SU-DHL-6 (cell line): ENCODE measurements around the gene SOCS7.

Experiments
- EZH2phosphoT487 ChIP-seq: fragments of 200-600 bp; sonication (generic), shearing (Covaris generic); conservative IDR thresholded peaks from 2 replicates; pipeline ENCODE4 v1.6.1; 2018; ENCODE audit warnings: mild to moderate bottlenecking, antibody characterized with exemption, low read length, moderate library complexity, mixed read lengths
- TF ChIP-seq, protein P1 (sequence below): fragments of 200-600 bp; sonication (generic); IDR thresholded peaks from one replicate; pipeline ENCODE4 v1.5.1; 2017; ENCODE audit warnings: antibody characterized with exemption, mild to moderate bottlenecking, low read length, moderate library complexity; ENCODE audit not compliant: insufficient read depth, poor library complexity, severe bottlenecking

DNA sequence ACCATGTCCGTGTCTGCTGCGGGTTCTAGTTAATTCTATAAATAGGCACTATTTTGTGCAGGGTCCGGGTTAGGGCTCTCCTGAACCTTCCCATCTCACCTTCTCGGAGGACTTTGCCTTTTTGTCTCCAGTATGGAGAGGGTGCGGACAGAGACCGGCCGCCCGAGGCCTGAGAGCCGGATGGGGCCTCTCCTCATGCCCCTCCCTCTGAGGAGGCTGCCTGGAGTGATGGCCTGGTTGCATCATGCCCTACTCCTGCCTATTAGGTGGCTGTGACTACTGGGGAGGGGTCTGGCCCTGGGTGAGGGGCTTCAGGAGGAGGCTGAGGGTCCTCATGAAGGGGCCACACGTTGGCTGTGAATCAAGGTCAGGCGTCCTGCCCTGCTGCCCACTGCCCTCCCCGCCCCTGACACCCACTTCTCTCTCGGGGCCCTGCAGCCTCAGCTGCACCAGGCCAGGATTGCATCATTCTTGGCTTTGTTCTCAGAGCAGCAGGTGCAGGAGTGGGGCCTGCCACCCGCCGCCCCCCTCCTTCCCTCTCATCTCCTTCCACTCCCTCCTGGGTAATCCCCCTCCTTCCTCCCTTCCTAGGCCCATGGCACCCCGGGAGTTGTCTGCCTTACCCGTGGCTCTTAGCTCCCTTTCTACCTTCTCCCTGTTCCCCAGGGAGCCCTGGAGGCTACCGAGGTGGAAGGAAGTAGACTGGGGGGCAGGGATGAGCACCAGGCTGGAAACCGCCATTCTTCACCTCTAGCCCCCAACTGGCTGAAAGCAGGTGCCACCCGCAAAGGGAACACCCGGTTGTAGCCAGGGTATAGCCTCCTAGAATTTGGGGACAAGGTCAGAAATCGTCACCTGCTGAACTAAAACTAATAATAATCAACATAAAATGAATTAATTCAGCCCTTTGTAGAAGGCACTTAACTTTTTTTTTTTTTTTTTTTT, 63.9 kb downstream of the SOCS7 start:
- TF ChIP-seq EZH2phosphoT487: no peak
- TF ChIP-seq, protein P1, sequence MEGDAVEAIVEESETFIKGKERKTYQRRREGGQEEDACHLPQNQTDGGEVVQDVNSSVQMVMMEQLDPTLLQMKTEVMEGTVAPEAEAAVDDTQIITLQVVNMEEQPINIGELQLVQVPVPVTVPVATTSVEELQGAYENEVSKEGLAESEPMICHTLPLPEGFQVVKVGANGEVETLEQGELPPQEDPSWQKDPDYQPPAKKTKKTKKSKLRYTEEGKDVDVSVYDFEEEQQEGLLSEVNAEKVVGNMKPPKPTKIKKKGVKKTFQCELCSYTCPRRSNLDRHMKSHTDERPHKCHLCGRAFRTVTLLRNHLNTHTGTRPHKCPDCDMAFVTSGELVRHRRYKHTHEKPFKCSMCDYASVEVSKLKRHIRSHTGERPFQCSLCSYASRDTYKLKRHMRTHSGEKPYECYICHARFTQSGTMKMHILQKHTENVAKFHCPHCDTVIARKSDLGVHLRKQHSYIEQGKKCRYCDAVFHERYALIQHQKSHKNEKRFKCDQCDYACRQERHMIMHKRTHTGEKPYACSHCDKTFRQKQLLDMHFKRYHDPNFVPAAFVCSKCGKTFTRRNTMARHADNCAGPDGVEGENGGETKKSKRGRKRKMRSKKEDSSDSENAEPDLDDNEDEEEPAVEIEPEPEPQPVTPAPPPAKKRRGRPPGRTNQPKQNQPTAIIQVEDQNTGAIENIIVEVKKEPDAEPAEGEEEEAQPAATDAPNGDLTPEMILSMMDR: no peak
